RCC 7860 (cell line): ENCODE data around the gene IL1B.

Experiments used
- DNase-seq: peaks from one replicate; pipeline ENCODE4 v3.0.0-alpha.2; 2015; ENCODE audit warnings: low spot score
- FAIRE-seq: peaks from 2 replicates; lab custom pipeline; 2012; peaks lifted over from hg19 to GRCh38; lab: Jason Lieb, UNC

The IL1B gene

DNA sequence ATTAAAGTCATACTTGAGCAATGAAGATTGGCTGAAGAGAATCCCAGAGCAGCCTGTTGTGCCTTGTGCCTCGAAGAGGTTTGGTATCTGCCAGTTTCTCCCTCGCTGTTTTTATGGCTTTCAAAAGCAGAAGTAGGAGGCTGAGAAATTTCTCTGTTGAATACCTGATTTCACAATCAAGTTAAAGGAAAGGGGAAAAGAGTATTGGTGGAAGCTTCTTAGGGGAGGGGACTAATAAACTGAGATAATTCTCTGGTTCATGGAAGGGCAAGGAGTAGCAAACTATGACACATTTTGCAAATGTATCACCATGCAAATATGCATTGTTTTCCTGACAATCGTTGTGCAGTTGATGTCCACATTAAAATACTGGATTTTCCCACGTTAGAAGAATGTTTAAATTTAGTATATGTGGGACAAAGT is at the start of gene IL1B:
Gene IL1B (minus strand): TSS at position 85 of the 423 bp plus-strand sequence. CDS start 550 bp downstream, outside the sequence.
- FAIRE-seq = no peak
- no peak for DNase-seq

DNA sequence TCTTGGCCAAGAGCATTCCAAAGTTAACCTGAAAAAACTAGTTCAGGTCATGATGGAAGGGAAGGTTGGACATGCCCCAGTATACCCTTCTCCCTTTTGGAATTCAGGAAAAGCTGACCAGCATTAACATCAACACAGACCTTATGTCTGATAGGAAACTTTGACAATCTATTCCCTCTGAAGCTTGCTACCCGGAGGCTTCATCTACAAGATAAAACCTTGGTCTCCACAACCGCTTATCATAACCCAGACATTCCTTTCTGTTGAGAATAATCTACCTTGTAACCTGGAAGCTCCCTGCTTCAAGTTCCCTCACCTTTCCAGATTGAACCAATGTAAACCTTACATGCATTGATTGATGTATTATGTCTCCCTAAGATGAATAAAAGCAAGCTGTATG is 49.7 kb upstream of the IL1B start:
- DNase-seq (no peak), FAIRE-seq (no peak)

DNA sequence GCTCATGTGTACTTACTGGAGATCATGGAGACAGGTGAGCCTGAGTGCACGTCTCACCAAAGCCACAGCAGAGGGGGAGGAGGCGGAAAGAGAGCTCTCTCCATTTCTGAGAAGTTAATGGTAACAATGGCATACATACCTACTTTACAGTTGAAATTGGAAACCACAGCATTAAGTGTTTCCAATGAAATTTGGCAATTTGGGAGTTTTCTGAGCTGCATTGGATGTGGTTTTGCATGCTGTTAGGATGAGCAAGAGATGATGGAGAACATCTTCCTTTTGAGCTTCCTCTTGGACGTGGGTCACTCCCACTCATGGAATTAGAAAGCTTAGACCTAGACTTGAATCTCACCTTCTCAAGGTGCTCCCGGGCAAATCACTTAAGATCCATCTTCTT is 48.9 kb upstream of the IL1B start:
- DNase-seq (no peak), FAIRE-seq (no peak)

DNA sequence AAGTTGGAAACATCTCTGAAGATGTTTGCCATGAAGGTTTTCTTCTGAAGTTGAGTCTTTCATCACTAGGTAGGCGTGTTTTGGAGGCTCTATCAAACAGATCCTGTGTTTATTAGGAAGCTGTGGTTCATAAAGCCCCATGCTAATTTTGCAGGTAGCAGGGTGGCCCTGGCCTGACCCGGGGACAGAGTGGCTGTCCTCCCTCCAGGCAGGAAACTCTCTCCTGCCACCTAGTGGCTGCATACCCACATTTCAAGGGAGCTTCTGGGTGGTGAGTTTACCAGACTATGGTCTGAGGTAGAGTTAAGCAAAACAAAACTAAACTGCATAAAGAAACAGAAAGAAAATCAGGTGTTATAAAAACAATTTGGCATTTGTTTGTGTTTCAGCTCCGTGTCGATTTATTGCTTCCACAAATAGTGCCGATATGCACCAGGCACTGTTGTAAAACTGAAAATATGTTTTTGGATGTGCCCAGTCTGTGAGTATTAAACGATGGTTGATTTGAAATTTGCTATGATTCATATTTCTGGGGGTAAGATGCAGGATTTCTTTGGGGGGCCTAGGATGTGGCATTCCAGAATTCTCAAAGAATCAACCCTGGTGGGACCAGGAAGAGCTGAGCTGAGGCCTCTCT is 48.4 kb upstream of the IL1B start:
- FAIRE-seq (peak; percentile 7), DNase-seq (peak; percentile 33)

DNA sequence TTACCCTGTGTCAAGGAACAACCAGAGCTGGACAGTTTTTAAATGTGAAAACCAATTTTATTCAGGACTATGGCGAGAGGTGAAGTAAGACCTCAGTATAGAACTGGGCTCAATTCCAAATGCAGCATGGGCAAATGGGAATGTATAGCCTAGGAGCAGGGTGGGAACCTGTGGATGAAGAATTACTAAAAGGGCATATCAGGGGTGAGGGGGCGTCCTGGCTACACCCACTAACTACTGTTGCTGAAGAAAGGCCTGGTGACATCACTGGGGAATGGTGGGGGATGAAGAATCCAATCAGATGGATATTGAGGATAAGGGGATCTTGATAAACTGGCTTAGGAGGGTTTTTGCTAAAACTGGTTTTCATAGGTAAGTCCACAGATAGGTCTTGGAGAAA is 47.1 kb upstream of the IL1B start:
- no peak for FAIRE-seq
- no peak for DNase-seq

DNA sequence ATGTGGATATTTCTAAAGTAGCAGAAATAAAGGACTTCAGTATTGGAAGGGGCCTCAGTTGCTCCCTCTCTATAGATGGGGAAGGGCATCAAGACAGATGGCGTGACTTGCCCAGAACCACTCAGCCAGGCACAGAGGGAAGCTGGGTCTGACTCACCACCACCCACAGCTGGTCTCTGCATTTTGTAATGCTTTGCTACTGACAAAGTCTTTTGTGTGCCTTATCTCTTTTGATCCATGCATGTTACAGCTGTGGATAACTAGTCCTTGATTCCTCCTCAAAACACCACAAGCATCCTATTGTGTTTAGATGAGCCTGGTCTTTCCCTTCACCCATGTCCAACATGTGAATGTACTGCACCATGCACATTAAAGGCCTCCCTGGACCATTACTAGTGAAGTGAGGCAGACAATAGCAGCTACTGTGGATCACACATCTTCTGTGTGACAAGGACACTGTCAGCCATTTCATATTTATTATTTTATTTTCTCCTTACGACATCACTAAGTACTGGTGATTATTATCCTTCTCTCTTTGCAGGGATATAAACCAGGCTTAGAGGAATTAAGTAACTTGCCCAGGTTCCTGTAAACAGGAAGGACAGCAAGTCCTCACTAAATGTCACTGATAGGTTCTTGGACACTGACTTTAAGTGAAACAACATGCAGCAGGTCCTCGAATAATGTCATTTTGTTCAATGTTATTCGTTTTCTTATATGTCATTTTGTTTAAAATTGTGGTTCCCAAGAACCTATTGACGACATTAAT is 44.8 kb upstream of the IL1B start:
- DNase-seq (peak; percentile 84), FAIRE-seq (peak; percentile 88)

DNA sequence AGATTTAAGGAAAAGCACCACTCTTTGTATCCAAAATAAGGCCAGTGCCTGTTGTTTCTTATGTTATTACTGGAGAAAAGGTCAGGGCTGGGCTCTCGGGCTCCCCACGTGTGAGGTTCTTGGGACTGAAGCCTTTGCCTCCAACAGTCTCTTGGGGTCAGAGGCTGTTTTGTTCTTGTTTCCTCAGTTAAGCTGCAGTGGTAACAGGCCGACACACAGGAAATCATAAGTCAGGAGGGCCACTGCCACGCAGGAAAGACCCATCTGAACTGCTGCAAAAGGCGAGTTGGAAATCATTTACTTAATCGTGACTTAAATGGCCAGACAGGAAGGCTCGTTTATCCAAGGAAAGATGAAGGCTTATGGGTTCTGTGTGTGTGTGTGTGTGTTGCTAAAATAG is 44.1 kb upstream of the IL1B start:
- FAIRE-seq = no peak
- DNase-seq = no peak

DNA sequence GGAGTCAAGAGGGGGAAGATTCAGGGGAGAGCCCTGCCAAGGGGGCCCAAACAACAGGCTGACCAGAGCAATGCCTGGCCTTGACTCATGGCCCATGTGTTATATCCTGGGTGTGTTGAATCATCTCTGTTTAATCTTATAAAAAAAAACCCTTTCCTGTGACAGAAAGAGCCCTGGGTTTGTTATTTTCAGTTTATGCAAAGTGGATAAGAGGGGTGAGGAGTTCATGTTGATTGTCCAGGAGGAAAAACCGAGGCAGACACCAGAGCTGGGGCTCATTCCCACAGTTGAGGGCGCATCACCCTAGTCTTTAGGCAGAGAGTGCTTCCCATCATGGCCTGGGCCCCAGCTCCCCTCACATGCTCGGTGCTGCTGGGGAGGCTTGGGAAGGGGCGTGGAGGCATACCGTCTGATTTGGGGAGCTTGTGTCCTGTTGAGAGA is 43.5 kb upstream of the IL1B start:
- peak; percentile 63 for DNase-seq
- peak; percentile 12 for FAIRE-seq

DNA sequence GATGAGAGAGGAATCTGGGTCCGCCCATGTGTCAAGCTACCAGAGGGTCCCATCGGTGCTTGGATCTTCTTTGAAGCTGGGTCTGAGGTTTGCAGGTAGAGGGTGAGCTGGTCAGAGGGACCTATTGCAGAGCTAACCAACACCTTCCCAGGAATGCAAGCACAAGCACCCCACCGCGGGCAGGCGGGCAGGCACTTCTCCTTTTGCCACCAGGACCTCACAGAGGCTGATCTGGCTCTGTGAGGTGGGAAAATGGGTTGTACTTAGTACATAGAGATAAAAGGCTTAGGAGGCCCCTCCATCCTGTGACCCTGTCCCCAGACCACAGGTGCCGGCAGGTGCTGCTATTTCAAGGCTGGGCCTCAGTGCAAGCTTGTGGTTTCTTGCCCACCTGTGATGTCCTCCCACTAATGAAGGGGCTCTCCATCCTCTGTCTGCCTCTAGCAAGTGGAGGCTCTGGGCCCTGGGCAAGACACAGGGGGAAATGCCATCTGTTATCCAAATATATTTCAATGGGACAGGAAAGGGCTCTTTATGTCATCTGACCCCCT is 43.0 kb upstream of the IL1B start:
- no peak for DNase-seq

DNA sequence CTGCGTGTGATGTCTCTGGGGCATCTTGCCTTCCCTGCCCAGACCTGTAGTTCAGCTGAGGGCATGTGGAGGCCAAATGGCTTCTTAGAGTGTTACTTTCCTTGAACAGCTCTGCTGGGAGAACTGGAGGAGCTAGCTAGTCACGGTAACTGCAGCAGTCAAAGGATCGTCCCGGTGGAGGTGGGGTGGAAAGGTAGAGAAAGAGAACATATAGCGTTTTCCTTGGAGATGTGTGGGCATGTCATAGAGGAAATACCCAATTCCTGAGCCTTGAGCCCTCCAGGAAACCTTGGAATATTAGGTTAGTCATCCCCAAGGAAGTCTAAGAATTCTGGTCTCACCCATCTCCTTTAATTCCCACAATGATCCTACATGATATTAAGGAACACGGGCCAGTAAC is 40.8 kb upstream of the IL1B start:
- FAIRE-seq (no peak), DNase-seq (peak; percentile 73)

More for the DNA sequence above, 43.0 kb upstream of the IL1B start:
- FAIRE-seq = no peak

DNA sequence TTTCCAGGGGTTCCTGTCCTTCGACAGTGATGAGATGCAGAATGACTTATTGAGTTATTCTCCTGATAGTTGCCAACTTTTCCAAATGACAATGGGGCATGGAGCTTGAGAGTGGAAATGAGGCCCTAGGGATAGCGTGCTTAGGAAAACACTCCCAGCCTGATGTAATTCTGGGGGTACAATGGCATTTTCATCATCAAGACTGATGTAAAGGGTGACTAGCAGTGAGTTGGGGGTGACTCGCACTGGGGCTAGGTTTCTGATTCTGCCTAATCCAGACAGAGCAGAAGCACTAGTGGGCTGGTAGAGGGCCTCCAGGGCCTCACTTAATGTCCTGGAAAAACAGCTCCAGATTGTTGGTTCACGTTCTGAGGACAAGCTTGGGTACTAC is 40.4 kb upstream of the IL1B start:
- DNase-seq (no peak), FAIRE-seq (no peak)

DNA sequence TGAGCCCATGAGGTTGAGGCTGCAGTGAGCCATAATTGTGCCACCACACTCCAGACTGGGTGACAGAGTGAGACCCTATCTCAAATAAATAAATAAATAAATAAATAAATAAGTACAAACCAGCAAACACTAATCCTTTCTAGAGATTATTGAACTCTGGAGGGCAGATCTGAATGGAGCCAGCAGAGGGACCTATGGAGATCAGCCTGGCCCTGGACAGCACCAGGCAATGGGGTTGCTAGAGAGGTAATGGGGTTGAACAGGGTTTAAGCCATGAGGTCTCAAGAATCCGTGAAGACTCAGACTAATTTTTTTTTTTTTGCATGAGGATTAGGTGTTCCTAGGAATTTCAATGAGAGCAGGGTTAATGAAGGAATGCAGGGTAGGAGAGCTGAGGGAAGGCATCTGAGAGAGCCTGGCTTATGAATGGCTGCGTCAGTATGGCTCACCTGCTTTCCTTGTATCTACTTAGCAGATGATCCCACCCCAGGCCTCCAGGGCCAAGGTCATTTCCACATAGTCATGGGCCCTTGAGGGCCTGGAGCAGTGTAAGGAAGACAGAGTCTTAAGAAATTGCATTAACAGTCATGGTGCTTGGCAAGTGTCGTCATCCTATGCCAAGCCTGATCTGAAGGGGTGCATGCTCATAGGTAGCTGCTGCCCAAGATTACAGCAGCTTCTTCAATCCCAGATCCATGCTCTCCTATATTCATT is 39.8 kb upstream of the IL1B start:
- DNase-seq (no peak), FAIRE-seq (no peak)

DNA sequence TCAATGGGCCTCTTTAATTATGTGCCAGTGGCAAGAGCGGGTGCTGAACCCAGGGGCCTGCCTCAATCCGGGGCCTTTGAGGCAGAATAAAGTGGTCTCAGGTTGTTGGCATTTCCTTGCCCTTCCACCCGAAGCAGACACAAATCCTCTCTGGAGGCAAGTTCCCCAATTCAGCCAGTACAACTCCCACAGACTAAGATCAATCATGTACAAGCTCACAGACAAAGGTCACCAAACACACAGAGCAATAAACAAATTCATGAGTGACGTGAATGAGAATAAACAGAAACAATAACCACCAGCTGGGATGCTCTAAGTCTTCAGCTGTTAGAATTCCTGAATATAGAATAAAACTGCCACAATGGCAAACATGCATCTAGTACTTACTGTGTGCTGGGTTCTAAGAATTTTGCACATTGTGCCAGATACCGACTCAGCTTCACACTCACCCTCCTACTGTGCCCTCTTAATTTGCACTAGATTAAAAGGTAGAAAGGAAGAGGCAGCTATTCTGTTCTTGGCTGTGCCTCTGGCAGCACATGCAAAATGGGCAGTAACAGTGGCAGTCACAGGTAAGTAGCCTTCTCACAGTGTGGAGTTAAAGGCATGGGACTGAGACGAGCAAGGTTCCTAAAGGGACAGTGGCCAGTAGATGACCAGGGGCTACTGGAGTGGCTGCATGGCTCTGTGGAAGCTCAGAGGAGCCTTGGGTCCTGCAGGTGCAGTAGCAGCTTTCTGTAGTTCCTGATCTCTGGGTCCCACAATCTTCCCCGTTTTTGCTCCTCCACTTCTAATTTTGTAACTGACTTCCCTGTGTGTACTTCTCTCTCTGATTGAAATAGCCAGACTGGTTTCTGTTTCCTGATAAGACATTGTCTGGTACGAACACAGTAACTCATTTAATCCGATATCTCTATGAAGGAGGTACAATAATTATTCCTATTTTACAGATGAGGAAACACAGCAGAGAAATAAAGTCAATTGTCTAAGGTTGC is 34.6 kb upstream of the IL1B start:
- no peak for FAIRE-seq
- no peak for DNase-seq

DNA sequence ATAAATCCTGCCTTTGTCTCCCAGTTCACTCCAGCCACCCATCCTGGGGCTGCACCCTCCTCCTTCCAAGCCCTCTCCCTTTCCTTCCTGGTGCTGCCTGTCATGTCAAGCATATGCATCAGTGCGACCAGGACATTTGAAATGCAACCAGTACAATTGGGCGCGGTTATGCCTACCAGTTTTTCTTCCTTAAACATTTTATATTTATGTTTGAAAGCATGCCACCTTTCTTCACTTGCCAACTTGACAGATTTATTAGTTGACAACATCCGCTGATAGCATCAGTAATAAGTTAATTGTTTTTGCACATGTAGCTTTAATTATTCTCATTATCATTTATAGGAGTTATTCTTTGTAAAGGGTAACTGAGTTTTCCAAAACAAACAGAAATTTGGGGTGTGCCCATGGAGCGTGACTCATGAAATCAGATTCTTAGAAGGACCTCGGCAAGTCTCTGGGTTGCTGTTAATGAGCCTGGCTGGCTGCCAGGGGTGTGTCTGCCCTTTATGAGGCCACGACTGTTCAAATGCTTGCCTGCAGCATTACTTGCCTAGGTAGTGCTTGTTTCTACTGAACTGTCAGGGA is 32.8 kb upstream of the IL1B start:
- FAIRE-seq = peak; percentile 10
- peak; percentile 19 for DNase-seq

DNA sequence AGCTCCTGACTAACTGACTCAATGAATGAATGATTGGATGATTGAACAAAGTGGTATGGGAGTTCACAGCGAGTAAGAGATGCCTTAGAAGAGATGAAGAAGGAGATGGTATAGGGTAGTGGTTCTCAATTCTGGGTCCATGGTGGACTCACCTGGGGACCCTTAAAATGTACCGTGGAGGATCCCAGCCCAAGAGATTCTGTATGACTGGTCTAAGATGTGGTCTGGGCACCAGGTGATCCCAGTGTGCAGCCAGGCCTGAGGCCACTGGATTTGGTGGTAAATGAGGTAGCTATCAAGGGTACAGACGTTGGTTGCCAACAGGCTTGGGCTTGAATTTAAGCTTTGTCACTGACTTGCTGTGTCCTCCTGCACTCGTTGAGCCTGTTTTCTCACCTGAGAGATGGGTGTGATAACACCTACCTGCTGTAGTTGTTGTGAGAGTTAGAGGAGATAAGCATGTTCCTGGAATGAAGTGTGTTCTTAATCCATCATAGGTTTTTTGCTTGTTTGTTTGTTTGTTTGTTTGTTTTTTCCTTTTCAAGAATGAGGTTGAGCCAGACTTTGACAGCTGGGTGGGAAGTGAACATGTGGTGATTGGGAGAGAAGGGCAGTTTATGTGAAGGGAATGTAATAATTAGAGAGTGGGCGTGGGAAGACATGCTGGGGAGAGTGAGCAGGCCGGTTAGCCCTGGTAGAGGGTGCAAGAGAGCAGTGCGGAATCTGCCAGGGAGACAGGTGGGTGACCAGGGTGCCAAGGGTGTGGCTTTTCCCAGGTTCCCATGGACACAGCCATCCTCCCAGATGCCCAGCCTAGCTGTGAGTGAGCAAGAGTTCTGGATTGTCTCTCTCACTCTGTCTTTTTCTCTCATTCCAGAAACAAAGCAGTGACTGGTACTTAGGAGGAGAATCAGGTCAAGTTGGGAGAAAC is 31.4 kb upstream of the IL1B start:
- DNase-seq (no peak), FAIRE-seq (no peak)

DNA sequence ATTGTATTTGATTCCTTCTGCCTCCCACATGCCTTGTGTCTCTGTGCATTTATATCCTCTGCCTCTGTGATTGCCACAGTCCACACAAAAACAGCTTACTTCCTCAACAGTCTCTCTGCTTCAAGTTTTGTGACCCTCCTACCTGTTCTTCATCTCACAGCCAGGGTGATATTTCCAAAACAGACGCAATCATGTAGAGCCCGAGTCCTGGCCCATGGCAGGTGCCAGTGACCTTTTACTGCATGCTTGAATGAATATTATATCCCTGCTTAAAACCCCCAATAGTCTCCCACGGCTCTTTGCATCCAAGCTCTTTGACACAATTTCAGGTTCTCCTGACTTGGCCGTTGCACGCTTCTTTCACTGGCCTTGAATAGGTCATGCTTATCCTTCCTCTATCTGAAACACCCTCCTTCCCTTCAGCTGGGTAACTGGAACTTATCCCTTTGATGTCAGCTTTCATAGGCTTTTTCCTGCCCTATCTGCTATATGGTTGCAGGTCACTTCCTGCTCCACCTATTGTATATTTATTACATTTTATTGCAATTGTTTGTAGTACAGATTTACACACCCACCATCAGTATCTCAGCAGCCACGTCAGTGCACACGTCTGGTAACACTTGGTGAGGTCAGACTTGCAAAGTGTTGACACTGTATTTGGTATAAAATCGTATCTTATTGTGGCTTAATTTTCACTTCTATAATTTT is 29.7 kb upstream of the IL1B start:
- FAIRE-seq = no peak
- no peak for DNase-seq

DNA sequence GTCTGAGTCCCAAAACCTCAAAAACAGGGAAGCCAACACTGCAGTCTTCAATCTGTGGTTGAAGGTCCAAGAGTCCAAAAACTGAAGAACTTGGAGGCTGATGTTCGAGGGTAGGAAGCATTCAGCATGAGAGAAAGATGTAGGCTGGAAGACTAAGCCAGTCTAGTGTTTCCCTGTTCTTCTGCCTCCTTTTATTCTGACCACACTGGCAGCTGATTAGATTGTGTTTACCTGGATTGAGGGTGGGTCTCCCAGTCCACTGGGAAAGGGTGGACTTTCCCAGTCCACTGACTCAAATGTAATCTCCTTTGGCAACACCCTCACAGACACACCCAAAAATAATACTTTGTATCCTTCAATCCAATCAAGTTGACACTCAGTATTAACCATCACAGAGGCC is 27.5 kb upstream of the IL1B start:
- DNase-seq = no peak
- FAIRE-seq = no peak
